Right lobe of liver (tissue), 6 donors: ENCODE results near the gene APOBEC3H. TPM values are rescaled to one million over a fixed set of nuclear protein-coding genes. Genes with fewer than 3 reads are reported as not detected.
A peak's percentile ranks its signal among the peaks of the same experiment; 100 is the strongest.

Source experiments
- ATAC-seq, 4 donors: fragments of 200-7000 bp; cut with Tn5 transposase; one replicate each; pipeline ENCODE4 v1.9.1; 2020; ENCODE audit warnings: mild to moderate bottlenecking in 4 of 4, moderate library complexity in 4 of 4
- DNase-seq, 3 donors: peaks; one replicate each; pipeline ENCODE4 v3.0.0-alpha.2; 2020
- H3K27ac ChIP-seq, 3 donors: fragments of 200-600 bp; one replicate each; pipeline ENCODE4 v1.8.0; 2022
- H3K27me3 ChIP-seq, 2 donors: fragments of 200-600 bp; one replicate each; pipeline ENCODE4 v1.8.0; 2022
- H3K36me3 ChIP-seq, 4 donors: fragments of 200-600 bp; sonication (generic) in 1 of 4; one replicate each; pipeline versions ENCODE4 v1.5.1 to v1.8.0; 2017 to 2022; ENCODE audit warnings: control low read depth in 1 of 4
- H3K4me1 ChIP-seq, 4 donors: fragments of 200-600 bp; sonication (generic) in 1 of 4; one replicate each; pipeline versions ENCODE4 v1.5.1 to v1.8.0; 2017 to 2022; ENCODE audit warnings: control low read depth in 1 of 4
- H3K4me3 ChIP-seq, 3 donors: fragments of 200-600 bp; one replicate each; pipeline ENCODE4 v1.8.0; 2022
- H3K9me3 ChIP-seq, 4 donors: fragments of 200-600 bp; sonication (generic) in 1 of 4; one replicate each; pipeline versions ENCODE4 v1.5.1 to v1.8.0; 2017 to 2022; ENCODE audit warnings: control low read depth in 1 of 4
- POLR2A ChIP-seq: fragments of 450-650 bp; IDR thresholded peaks from one replicate; pipeline ENCODE4 v1.6.1; 2017; ENCODE audit warnings: antibody characterized with exemption, mild to moderate bottlenecking
- WGBS: methylation state at CpG from one replicate; pipeline ENCODE4 v1.1.6; 2018; ENCODE audit warnings: low coverage, low lambda C conversion rate; ENCODE audit not compliant: insufficient coverage; ENCODE audit errors: missing lambda C conversion rate; 5-methylcytosine and 5-hydroxymethylcytosine counted together
- intact Hi-C, 2 donors: fragments of 100-400 bp; cut with DNase I; formaldehyde crosslinking; loops; one replicate each; pipeline versions ENCODE4 v1.11.2 to v1.14.1; 2022
- total RNA-seq, 6 experiments: library from RNA; depleted of rRNA in 2 of 6; stranded (reverse); fragments of >200 nt in 2 of 6; fragmentation: NEBNext Ultra II Directional in 3 of 6; extraction: Animal tissue kit (Norgen Biotek cat#: 25700) in 3 of 6; gene quantifications; one replicate each; pipeline versions ENCODE4 v1.1.0 to v1.2.4, GENCODE V29; 2016 to 2023
- TF ChIP-seq, protein P1 (sequence below), 4 donors: fragments of 200-600 bp in 3 of 4; fragments of 450-650 bp in 1 of 4; IDR thresholded peaks; one replicate each; pipeline versions ENCODE4 v1.5.1 to v1.8.0; 2016 to 2022; ENCODE audit warnings: antibody characterized with exemption in 4 of 4, mild to moderate bottlenecking in 2 of 4
- donor health status: DM: no; HTN: yes; CAD: no.
- donor health status: DM: no; HTN: no; CAD: no.
- donor health status: DM: no; HTN: no; CAD: no.
- donor health status: DM: no; HTN: yes; CAD: no.
- donor health status: DM: no; HTN: yes; CAD: no.

APOBEC3H gene
- total RNA-seq, 6 experiments from 2014 or later: 0.31 TPM; not detected in 5

DNA sequence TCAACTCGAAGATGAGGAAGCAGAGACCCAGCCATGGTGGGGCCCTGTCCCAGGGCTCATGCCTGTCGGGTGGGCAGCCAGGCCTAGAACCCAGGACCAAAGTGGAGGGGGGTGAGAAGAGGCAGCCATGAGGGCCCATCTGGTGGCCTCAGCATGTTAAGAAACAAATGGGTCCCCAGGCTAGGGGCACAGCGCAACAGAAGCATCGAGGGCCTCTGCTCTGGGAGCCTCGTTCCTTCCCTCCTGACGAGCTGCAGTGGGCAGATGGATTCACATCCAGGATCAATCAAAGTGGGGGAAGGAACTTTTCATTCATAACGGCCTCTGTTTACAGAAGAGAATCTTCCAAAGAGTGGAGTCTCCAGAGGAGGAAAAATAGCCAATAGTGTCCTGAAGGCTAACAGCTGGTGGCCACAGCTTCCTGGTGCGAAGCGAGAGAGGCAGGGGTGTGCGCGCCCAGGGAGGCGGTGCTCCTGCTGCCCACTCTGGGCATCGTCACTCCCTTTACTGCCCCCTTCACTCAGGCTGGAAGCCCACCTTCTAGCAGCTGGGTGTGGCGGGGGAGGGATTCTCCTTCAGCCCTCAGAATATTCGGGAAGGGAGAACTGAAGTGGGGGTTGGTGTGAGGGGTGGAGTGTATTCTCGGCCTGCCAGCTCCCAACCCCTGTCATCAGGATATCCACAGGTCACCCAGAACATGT, 51.1 kb downstream of the APOBEC3H start:
- 64% methylated on average over 4 of the region's 16 CpGs for WGBS
- no peak for TF ChIP-seq POLR2A
- TF ChIP-seq, protein P1, sequence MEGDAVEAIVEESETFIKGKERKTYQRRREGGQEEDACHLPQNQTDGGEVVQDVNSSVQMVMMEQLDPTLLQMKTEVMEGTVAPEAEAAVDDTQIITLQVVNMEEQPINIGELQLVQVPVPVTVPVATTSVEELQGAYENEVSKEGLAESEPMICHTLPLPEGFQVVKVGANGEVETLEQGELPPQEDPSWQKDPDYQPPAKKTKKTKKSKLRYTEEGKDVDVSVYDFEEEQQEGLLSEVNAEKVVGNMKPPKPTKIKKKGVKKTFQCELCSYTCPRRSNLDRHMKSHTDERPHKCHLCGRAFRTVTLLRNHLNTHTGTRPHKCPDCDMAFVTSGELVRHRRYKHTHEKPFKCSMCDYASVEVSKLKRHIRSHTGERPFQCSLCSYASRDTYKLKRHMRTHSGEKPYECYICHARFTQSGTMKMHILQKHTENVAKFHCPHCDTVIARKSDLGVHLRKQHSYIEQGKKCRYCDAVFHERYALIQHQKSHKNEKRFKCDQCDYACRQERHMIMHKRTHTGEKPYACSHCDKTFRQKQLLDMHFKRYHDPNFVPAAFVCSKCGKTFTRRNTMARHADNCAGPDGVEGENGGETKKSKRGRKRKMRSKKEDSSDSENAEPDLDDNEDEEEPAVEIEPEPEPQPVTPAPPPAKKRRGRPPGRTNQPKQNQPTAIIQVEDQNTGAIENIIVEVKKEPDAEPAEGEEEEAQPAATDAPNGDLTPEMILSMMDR (IDR thresholded peaks at IDR 0.05): no peak
- Histone ChIP-seq H3K9me3 (no peaks in the 10 kb centered on the region), H3K4me1 (peaks cover 0 to 35% (median 0%) of the 10 kb centered on the region in 4 donors), H3K27me3 (no peaks in the 10 kb centered on the region), H3K27ac (peak overlapping the region; percentile 22 to 50 (median 37)), H3K4me3 (no peak overlapping the region), H3K36me3 (peaks cover 0 to 2% (median 0%) of the 10 kb centered on the region in 4 donors)
- no peak for ATAC-seq
- intact Hi-C loops: no loop called here
- no peak for DNase-seq

DNA sequence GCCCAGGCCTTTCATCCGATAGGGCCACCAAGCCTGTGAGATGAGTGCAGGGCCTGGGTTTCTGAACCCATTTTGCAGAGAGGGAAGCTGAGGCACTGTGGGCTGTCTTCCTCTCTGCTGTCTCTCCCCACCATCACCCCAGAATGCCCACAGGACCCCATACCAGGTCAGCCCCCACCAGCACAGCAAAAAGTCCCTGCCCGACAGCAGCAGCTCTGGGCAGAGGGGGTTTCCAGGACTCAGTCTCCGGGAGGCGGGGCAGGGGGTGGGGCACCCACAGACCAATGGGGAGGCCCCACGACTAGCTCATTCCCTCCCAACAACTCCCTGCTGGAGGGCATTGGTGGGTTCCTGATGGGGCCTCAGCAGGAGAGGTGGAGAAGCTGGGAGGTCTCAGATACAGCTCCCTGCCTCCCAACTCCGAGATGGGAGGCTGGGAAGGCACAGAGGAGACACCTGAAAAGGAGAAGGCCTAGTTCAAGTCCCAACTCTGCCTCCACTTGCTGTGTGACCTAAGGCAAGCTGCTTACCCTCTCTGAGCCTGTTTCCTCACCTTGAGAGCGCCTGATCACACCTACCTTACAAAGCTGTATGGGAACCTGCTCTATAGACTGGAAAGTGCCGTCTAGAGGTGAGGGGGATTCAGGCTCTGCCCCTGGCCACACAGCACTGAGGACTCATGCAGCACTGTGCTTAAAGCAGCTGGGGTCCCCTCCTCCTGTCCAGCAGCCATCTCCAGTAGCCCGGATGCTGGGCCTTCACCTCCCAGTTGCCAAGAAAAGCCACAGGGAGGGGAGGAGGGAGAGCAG, 51.9 kb downstream of the APOBEC3H start:
- 100% methylated on average over 2 of the region's 9 CpGs for WGBS
- intact Hi-C loops: no loop called here
- Histone ChIP-seq H3K9me3 (no peaks in the 10 kb centered on the region), H3K4me3 (no peak overlapping the region), H3K36me3 (peaks cover 0 to 2% (median 0%) of the 10 kb centered on the region in 4 donors), H3K4me1 (peaks cover 0 to 37% (median 0%) of the 10 kb centered on the region in 4 donors), H3K27ac (peak overlapping the region; percentile 22 to 50 (median 37)), H3K27me3 (no peaks in the 10 kb centered on the region)
- TF ChIP-seq, protein P1 (IDR thresholded peaks at IDR 0.05): no peak
- TF ChIP-seq POLR2A: no peak
- DNase-seq (peak in 1 of 3 donors; percentile 56), ATAC-seq (peak in 1 of 4 donors; percentile 9)

DNA sequence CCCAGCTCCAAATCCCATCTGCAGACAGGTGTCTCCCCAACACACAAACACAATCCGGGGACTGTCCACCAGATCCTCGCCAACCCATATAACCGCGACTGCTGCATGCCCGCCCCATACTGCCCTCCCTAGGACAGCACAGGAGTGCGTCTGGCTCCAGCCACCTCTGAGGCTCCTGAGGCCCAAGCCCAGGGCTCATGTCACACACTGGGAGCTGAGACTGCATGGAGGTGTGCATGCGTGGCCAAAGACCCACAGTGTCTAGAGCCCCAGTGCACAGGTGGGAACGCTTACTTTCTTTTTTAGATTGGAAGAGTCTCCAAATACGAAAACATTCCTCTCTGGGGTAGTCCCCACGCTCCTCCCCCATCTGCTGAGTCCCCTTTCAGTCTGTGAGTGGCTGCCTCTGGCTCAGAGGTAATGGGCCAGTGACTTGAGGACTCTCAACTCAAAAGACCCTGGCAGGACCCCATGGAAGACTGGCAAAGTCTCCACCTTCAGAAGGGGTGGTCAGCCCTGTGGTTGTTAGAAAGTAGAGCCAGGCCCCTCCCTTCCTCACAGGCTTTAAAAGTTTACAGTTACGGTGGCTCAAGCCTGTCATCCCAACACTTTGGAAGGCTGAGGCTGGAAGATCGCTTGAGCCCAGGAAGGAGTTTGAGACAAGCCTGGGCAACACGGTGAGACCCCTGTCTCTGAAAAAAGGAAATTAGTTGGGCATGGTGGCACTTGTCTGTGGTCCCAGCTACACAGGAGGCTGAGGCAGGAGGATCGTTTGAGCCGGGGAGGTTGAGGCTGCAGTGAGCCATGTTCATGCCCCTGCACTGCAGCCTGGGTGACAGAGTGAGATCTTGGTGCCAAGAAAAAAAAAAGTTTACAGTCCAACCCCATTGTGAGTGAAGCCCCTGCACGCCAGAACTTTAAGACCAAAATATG, 53.1 kb downstream of the APOBEC3H start:
- WGBS: 91% methylated on average over 6 of the region's 16 CpGs
- intact Hi-C loops: no loop called here
- TF ChIP-seq, protein P1 (IDR thresholded peaks at IDR 0.05): no peak
- TF ChIP-seq POLR2A: no peak
- Histone ChIP-seq H3K27me3 (no peaks in the 10 kb centered on the region), H3K4me1 (peaks cover 0 to 32% (median 0%) of the 10 kb centered on the region in 4 donors), H3K36me3 (peaks cover 0 to 2% (median 0%) of the 10 kb centered on the region in 4 donors), H3K27ac (no peak overlapping the region), H3K4me3 (no peak overlapping the region), H3K9me3 (no peaks in the 10 kb centered on the region)
- DNase-seq: no peak
- no peak for ATAC-seq

DNA sequence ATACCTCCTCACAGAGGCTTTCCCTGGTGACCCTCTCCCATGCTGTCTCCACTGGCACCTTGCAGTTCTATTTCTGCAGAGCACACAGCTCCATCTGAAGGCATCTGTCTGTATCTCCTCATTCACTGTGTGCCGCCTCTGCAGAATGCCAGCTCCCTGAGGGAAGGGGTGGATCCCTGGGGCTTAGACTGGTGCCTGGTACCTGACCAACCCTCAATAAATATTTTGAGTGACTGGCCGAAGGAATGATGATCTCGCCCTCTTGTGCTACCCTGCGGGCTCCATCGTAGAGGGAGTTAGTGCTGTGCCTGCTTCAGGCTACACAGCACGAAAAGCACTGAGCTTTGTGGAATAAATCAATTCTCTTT, 53.8 kb downstream of the APOBEC3H start:
- no peaks in the 10 kb centered on the region for H3K27me3 ChIP-seq
- H3K9me3 ChIP-seq: no peaks in the 10 kb centered on the region
- H3K27ac ChIP-seq: peak overlapping the region in 1 of 3 donors; percentile 91
- WGBS: 52% methylated on average over 6 of the region's 6 CpGs
- intact Hi-C loops: no loop called here
- no peak for TF ChIP-seq POLR2A
- TF ChIP-seq, protein P1 (IDR thresholded peaks at IDR 0.05): no peak
- H3K4me3 ChIP-seq: no peak overlapping the region
- ATAC-seq (no peak), DNase-seq (no peak)
- peaks cover 0 to 32% (median 0%) of the 10 kb centered on the region in 4 donors for H3K4me1 ChIP-seq
- H3K36me3 ChIP-seq: peaks cover 0 to 2% (median 0%) of the 10 kb centered on the region in 4 donors
